Stimulated activated CD4-positive, alpha-beta T cell treated with anti-CD3 and anti-CD28 coated beads, Interleukin-1b, Interleukin-23, amount 100 ng/mL, for 4 hours (primary cell): ENCODE results near the gene ORAI2.
"Not testable (repeated sequence)": the region's sequence is repeated elsewhere in the genome, so short reads cannot be mapped to it uniquely, and the experiment has no call there.

Experiments
- DNase-seq, 2 donors: peaks; one replicate each; pipeline ENCODE4 v3.0.0-alpha.2; 2020; ENCODE audit warnings: low read depth in 2 of 2

Gene ORAI2

GRCh38 chr7:102433219-102434038, at the start of gene ORAI2:
Gene ORAI2, plus strand, starts transcription at chr7:102433575. Its CDS starts 5,382 bp downstream, at chr7:102438957.
- peak; percentile 85 to 90 for DNase-seq

DNA sequence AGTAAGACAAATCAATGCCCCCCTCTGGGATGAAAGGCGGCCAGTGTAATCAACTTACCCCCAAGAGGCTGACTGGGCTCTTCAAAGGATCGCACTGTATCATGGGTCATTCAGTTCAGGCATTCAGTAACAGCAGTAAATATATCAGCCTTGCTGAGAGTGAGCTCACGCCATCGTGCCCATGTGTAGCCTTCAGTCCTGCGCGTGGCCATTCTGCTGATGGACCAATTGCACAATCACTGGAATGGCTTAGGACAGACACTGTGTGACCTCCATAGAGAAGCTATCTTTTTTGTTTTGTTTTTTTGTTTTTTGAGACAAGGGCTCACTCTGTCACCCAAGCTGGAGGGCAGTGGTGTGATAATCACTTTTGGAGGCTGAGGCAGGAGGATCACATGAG, 46.3 kb upstream of the ORAI2 start:
- DNase-seq = no peak

DNA sequence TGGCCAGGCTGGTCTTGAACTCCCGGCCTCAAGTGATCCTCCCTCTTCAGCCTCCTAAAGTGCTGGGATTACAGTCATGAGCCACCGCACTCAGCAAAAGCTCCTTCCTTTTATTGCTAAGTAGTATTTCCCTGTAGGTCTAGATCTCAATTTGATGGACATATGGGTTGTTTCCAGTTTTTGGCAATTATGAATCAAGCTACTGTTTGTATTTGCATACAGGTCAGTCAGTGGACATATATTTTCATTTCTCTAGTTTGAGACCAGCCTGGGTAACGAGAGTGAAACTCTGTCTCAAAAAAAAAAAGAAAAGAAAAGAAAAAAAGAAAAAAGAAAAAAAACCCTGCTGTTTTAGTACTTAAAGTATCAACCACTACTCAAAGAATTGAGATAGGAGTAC, 43.6 kb upstream of the ORAI2 start:
- DNase-seq = no peak

GRCh38 chr7:102390697-102391484, 42.5 kb upstream of the ORAI2 start:
- DNase-seq = peak; percentile 37 to 60

- DNase-seq = no peak
Observed at GRCh38 chr7:102392330-102392729, 41.0 kb upstream of the ORAI2 start.

GRCh38 chr7:102393467-102393866, 39.9 kb upstream of the ORAI2 start:
- no peak for DNase-seq

- DNase-seq = no peak
Observed at GRCh38 chr7:102395592-102395872, 37.8 kb upstream of the ORAI2 start.

- DNase-seq = peak; percentile 62 to 71
Observed at GRCh38 chr7:102395873-102396709, 37.3 kb upstream of the ORAI2 start, which contains the start of gene PRKRIP1. Gene PRKRIP1, plus strand, starts transcription at chr7:102396363. Its CDS starts 49 bp downstream, at chr7:102396412.

DNA sequence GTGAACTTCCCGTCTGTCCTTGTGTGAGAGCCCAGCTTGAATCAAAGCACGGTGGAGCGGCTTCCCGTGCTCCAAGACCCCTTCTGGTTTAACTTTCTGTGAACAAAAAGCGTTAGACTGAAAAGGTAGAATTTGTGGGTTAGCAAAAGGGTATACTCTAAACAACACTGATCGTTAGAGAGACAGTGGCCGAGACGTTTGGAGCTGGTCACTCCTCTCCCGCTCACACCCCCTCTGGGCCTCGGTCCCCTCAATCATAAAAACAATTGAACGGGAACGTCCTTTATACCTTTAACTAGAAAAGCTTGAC, 36.7 kb upstream of the ORAI2 start:
- DNase-seq = no peak

GRCh38 chr7:102398543-102398942, 34.8 kb upstream of the ORAI2 start:
- no peak for DNase-seq

- no peak for DNase-seq
Observed at GRCh38 chr7:102400360-102400759, 33.0 kb upstream of the ORAI2 start.

DNA sequence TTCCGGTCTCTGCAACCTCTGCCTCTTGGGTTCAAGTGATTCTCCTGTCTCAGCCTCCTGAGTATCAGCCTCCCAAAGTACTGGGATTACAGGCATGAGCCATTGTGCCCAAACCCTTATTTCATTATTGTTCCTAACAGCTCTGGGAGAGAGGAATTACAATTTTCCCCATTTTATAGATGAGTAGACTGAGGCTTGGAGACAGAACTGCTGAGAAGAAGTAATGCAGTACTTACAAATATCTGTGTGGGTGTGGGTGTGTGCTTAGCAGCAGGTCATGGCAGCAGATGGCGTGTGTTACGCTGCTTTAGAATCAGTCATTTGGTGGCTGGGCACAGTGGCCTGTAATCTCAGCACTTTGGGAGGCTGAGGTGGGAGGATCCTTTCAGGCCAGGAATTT, 29.8 kb upstream of the ORAI2 start:
- DNase-seq = no peak

DNA sequence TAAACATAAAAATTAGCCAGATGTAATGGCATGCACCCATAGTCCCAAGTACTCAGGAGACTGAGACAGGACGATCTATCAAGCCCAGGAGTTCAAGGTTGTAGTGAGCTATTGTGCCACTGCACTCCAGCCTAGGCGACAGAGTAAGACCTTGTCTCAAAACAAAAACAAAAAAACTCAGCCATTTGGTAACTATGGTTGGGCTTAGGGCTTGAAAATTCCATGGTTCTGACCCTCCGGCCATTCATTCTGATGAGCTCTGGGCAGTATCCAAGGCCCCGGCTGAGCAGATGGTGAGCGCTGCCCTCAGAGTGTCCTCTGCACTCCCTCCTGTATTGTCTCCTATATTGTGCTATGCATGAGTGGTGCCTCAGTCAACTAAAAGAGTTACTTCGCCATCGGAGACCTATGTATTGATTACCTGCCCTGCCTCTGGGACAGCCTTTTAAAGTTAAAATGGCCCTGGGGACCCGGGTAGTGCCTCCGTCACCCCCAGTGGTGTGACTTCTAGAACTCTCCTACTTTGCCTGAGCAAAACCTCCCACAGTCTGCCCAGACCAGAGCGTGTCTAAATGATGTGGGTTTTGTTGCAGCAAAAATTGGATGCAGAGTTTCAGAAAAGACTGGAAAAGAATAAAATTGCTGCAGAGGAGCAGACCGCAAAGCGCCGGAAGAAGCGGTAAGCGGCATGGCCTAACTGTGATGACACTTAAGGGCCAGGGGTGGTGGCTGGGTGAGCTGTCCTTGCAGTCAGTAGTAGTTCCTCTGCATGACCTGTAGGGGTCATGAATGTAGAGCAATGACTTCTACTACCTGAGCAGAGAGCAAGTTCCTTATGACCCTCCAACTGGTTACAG, 29.1 kb upstream of the ORAI2 start:
- no peak for DNase-seq

DNA sequence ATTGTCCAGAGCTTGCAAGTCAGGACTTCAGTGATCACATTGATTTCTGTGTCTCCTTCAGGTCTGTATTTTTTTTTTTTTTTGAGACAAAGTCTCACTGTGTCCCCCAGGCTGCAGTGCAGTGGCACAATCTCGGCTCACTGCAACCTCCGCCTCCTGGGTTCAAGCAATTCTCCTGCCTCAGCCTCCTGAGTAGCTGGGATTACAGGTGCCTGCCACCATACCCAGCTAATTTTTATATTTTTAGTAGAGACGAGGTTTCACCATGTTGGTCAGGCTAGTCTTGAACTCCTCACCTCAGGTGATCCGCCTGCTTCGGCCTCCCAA, 28.6 kb upstream of the ORAI2 start:
- not testable (repeated sequence) for DNase-seq

DNA sequence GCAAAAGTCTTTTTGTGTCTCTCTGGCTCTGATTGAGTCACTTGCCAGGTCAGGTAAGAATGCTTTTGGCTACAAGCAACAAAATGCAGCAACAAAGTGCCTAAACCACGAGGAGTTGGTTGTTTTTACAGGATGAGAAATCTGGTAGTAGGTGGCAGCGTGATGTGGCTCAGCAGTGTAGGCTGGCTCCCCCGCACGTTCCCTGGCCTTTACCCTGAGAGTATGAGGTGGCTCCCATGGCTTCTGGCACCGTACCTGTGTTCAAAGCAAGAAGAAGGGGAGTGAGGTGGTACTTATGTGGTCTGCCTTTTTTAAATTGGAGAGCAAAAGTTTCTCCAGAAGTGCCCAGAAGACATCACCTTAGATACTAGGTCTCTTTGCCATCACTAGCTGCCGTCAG, 25.5 kb upstream of the ORAI2 start:
- DNase-seq = no peak

DNA sequence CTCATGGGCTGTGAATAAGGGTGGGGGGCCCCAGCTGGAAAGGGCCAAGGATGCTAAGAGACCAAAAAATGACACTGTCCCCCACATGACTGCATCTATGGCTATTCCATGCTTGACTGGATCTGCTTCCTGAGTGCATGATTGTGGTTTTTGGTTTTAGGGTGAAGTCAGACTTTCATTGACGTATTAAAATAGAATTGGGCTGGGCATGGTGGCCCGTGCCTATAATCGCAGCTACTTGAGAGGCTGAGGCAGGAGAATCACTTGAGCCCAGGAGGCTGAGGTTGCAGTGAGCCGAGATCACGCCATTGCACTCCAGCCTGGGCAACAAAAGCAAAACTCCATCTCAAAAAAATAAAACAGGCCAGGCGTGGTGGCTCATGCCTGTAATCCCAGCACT, 24.8 kb upstream of the ORAI2 start:
- not testable (repeated sequence) for DNase-seq

DNA sequence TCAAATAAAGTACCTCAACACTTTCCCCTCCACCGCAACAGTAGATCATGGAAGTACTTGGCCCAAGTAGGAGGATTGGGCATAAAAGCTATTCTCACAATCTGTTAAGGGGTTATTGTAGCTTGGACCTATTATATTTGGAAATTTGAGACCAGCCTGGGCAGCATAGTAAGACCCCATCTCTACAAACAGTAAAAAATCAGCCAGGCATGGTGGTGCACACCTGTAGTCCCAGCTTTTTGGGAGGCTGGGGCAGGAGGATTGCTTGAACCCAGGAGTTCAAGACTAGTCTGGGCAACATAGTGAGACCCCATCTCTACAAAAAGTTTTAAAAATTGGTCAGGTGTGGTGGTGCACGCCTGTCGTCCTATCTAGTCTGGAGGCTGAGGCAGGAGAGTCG, 24.0 kb upstream of the ORAI2 start:
- no peak for DNase-seq

GRCh38 chr7:102410123-102410522, 23.3 kb upstream of the ORAI2 start:
- DNase-seq = no peak

- no peak for DNase-seq
Observed at GRCh38 chr7:102410918-102411317, 22.5 kb upstream of the ORAI2 start.

DNA sequence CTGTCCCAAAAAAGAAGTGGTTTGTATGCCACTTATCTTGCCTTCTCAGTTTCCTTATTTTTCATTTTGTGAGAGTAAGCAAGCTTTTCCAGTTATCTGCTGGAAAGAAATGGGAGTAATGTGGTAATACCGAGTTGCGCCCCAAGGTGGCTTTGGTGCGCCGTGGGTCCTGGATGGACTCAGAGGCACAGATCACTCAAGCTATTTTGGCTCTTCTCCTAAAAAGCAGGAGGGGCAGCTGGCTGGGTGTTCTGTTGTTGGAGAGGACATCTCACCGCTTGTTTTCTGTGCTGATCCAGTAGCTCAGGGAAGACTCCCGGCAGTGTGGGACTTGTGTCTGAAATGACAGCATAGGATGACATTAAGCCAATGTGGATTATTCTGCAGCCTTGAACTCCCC, 20.8 kb upstream of the ORAI2 start:
- DNase-seq = no peak

- DNase-seq = no peak
Observed at GRCh38 chr7:102413091-102413490, 20.3 kb upstream of the ORAI2 start.

GRCh38 chr7:102413611-102414010, 19.8 kb upstream of the ORAI2 start:
- no peak for DNase-seq
